GM18520 (cell line): Measurements from ENCODE around the gene WBP2NL.
"Not testable (repeated sequence)": the region's sequence is repeated elsewhere in the genome, so short reads cannot be mapped to it uniquely, and the experiment has no call there.

Experiments used
- ATAC-seq: cut with Tn5 transposase; IDR thresholded peaks from one replicate; pipeline ENCODE4 v1.9.1; 2021; ENCODE audit not compliant: unreplicated experiment

WBP2NL gene

DNA sequence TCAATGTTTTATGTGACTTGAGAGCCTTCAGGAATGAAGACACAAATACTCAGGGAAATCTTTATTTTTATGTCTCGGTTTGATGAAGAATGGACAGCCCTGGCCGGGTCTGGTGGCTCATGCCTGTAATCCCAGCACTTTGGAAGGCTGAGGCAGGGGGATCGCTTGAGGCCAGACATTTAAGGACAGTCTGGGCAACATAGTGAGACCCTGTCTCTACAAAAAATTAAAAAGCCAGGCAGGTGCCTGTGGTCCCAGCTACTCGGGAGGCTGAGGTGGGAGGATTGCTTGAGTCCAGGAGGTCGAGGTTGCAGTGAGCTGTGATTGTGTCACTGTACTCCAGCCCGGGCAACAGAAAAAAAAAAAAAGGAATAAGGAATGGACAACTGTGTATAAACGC is 72.9 kb downstream of the WBP2NL start:
- not testable (repeated sequence) for ATAC-seq

DNA sequence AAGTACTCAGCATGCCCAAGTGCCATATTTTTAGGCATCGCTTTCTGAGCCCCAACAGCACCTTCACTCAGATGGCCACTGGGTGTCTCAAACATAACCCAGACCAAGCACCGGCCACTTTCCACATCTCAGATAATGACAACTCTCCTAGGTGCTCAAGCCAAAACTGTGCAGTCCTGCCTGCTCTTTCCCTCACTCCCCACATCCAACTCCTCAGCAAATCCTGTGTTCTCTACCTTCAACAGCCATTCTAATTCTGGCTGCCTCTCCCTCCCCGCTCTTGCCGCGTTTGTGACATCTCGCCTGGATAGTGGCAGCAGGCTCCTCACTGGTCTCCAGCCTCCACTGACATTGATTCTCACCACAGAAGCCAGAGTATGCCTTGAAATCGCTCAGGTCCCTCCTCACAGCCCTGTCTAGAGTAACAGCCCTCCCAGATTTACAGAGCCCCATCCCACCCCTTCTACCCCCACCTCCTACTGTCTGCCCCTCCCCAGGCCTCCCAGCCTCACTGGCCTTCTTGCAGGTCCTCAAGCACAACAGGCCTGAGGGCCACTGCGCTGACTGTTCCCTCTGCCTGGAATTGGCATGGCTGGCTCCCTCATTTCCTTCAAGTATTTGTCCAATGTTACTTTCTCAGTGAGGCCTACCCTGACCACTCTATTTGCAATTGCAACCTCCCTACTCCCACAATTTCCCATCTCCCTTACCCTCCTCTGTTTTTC is 74.2 kb downstream of the WBP2NL start:
- ATAC-seq = no peak

DNA sequence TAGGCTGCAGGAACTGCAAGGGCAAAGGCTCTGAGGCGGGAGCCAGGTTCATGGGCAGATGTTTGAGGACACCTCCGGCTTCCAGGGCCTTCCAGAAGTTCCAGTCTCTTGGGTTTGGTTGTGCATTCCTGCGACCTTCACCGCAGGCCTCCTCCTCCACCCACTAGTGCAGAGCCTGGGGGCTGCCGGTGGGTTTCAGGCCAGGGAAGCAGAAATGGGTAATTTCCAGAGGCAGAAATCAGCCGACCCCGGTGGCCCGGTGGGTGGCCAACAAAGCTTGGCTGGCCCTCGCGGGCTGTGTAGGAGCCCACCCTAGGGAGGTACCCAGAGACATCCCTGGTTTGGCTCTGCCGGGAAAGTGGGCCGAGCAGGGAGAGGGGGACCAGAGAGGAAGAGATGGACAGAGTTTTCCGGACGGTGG is 75.0 kb downstream of the WBP2NL start:
- no peak for ATAC-seq

DNA sequence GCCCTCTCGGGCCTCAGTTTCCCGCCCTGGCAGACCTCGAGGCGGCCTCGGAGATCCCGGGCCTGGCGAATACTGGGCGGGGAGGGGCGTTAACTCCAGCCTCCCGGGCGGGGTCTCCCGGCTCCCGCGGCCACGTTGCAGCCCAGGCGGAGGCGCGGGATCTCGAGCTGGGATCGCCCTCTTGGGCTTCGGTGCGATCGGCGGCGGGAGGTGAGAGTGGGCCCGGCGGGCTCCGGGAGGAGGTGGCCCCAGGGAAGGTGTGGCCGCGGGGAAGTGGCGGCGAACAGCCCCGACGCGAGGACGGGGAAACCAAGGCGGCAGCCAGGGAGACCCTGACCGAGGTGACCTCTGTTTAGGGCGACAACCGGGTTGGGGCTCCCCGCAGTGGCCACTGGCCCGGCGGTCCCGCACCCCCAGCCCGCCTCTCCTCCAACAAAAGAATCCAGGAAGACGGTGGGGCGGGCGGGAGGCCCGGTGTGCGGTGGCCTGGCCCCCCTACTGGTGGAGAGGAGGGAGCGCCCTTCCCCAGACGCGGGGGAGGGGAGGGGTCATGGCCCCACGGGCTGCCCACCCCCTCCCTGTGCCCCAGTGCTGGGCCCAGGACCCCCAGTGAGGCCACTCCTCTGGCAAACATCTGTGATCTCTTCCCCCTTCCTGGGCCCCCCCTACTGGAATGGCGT is 75.7 kb downstream of the WBP2NL start, which contains the start of gene PHETA2:
Gene PHETA2 (plus strand): TSS at position 117 of the 680 bp plus-strand sequence. CDS start 3,046 bp downstream, outside the sequence.
- no peak for ATAC-seq

DNA sequence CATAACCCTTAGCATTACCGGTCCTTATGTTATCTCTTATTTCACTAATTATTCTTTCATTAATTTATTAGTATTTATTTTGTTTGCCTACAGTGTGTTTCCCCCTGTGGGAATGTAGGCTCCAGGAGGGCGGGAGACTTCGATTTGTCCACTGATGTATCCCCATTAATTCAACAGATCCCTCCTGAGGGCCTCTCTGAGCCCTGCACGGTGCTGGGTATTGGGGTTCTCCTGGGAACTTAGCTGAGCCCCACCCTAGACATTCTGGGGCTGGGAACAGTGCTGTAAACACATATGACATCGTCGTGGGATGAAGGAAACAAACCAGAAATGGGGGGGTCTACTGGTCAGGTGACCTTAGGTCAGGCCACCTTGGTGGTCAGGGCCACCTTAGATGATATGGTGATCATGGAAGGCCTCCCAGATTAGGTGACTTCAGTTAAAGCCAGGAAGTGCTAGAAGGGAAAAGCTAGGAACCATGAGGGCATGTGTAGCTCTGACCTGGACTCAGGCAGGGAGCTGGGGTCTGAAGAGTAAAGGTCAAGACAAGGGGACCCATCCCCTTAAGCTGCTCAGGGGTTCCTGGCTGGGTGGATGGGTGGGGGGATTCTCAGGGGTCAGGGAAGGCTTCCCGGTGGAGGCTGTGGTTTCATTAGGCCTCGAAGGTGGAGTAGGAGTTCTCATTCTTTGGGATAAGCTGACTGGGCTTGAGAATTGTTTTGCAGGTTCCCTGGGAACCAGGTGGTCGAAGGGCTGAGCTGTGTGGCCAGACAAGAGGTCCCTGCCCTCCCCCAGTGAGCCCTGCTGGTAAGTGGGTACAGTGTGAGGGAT is 76.5 kb downstream of the WBP2NL start:
- no peak for ATAC-seq

DNA sequence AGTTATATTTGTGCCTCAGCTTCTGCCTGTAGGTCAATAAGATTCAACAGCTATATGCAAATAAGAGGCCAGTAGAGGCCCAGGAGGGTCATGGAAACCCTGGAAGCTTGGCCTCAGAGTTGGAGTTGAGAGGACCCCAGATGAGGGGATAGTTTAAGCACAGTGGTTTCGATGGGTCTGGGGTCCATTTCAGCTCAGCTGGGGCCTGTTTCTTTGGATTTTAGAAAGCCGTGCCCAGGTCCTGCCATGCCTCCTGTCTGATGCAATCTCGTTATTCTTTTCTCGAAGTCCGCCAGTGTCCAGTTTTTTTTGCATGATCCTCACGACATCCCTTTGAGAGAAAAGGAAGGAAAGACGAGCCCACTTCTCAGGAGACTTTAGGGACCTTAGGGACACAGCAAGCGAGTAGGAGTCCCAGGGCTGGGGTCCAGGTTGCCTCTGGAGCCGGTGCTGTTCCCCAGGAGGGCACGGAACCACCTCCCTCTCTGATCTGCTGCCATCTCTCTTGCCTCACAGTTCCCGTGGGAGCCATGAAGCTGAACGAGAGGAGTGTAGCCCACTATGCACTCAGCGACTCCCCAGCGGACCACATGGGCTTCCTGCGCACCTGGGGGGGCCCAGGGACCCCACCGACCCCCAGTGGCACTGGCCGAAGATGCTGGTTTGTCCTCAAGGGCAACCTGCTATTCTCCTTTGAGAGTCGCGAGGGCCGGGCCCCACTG is 78.3 kb downstream of the WBP2NL start:
- ATAC-seq = no peak

DNA sequence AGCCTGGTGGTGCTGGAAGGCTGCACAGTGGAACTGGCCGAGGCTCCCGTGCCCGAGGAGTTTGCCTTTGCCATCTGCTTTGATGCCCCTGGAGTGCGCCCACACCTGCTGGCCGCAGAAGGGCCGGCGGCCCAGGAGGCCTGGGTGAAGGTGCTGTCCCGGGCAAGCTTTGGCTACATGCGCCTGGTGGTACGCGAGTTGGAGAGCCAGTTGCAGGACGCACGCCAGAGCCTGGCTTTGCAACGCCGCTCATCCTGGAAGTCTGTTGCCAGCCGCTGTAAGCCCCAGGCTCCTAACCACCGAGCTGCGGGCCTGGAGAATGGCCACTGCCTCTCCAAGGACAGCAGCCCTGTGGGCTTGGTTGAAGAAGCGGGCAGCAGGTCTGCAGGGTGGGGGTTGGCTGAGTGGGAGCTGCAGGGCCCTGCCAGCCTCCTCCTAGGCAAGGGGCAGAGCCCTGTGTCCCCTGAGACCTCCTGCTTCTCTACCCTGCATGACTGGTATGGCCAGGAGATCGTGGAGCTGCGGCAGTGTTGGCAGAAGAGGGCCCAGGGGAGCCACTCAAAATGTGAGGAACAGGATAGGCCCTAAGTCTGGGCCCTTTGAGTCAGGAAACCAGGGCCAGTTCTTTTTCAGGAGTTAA is 79.0 kb downstream of the WBP2NL start:
- no peak for ATAC-seq
